ENCODE results near the gene RFNG. TPM values are rescaled to one million over a fixed set of nuclear protein-coding genes. Genes with fewer than 3 reads are reported as not detected.

RFNG gene
- total and polyA plus RNA-seq, 2 of the 13 experiments (the other 11 are each of a cell fraction or from before 2014, with no cell fraction given) = 61.4 to 64.0 TPM

DNA sequence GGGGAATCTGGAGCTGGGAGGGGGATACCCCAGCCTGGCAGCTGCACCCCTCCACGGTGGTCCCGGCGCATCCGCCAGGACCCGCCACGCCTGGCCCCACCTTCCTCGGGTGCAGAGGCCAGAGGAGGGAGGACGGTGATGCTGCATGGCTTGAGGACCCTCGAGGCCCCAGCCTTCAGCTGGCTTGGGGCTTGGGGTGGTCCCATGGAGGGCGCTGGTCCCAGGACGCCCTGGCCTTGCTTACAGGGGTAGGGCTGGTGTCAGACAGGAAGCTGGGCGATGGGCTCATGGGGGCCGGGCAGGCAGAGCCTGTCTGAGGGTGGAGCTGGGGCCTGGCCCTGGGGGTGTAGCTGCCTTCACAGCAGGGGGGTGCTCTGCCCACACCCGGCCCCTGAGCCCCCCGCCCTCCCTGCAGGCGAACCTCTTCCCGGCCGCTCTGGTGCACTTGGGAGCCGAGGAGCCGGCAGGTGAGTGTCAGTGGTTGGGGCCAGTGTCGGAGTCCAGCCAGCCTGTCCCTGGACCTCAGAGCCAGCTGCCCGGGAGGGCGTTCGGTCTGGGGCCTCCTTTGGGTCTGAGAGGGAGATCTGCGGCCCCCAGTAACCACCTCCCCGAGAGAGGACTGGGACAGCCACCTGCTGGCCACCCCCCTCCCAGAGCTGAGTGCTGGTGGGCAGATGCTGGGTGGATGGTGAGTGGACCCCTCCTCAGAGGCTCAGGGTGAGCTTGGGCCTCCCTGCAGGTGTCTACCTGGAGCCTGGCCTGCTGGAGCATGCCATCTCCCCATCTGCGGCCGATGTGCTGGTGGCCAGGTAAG is 35.3 kb downstream of the RFNG start (continued):
- TF ChIP-seq, protein P1, sequence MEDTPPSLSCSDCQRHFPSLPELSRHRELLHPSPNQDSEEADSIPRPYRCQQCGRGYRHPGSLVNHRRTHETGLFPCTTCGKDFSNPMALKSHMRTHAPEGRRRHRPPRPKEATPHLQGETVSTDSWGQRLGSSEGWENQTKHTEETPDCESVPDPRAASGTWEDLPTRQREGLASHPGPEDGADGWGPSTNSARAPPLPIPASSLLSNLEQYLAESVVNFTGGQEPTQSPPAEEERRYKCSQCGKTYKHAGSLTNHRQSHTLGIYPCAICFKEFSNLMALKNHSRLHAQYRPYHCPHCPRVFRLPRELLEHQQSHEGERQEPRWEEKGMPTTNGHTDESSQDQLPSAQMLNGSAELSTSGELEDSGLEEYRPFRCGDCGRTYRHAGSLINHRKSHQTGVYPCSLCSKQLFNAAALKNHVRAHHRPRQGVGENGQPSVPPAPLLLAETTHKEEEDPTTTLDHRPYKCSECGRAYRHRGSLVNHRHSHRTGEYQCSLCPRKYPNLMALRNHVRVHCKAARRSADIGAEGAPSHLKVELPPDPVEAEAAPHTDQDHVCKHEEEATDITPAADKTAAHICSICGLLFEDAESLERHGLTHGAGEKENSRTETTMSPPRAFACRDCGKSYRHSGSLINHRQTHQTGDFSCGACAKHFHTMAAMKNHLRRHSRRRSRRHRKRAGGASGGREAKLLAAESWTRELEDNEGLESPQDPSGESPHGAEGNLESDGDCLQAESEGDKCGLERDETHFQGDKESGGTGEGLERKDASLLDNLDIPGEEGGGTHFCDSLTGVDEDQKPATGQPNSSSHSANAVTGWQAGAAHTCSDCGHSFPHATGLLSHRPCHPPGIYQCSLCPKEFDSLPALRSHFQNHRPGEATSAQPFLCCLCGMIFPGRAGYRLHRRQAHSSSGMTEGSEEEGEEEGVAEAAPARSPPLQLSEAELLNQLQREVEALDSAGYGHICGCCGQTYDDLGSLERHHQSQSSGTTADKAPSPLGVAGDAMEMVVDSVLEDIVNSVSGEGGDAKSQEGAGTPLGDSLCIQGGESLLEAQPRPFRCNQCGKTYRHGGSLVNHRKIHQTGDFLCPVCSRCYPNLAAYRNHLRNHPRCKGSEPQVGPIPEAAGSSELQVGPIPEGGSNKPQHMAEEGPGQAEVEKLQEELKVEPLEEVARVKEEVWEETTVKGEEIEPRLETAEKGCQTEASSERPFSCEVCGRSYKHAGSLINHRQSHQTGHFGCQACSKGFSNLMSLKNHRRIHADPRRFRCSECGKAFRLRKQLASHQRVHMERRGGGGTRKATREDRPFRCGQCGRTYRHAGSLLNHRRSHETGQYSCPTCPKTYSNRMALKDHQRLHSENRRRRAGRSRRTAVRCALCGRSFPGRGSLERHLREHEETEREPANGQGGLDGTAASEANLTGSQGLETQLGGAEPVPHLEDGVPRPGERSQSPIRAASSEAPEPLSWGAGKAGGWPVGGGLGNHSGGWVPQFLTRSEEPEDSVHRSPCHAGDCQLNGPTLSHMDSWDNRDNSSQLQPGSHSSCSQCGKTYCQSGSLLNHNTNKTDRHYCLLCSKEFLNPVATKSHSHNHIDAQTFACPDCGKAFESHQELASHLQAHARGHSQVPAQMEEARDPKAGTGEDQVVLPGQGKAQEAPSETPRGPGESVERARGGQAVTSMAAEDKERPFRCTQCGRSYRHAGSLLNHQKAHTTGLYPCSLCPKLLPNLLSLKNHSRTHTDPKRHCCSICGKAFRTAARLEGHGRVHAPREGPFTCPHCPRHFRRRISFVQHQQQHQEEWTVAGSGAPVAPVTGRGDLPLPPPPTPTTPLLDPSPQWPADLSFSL (CRISPR knock-in tag; IDR thresholded peaks at IDR 0.05) = no peak
- TF ChIP-seq, protein P2, sequence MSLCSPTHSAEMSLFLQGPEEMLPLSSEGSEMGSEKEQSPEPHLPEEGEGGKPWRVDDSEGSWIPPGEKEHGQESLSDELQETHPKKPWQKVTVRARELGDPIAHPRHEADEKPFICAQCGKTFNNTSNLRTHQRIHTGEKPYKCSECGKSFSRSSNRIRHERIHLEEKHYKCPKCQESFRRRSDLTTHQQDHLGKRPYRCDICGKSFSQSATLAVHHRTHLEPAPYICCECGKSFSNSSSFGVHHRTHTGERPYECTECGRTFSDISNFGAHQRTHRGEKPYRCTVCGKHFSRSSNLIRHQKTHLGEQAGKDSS (CRISPR knock-in tag; IDR thresholded peaks at IDR 0.05; ENCODE audit: borderline replicate concordance, low read depth) = 0 out of 2 replicates have a peak, but pooled peaks have one; percentile 29
- TF ChIP-seq, protein P3, sequence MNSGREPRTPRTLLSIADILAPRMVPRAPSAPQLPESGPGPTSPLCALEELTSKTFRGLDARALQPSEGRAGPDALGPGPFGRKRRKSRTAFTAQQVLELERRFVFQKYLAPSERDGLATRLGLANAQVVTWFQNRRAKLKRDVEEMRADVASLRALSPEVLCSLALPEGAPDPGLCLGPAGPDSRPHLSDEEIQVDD (CRISPR knock-in tag; IDR thresholded peaks at IDR 0.05; ENCODE audit: borderline replicate concordance) = no peak
- TF ChIP-seq, protein P4, sequence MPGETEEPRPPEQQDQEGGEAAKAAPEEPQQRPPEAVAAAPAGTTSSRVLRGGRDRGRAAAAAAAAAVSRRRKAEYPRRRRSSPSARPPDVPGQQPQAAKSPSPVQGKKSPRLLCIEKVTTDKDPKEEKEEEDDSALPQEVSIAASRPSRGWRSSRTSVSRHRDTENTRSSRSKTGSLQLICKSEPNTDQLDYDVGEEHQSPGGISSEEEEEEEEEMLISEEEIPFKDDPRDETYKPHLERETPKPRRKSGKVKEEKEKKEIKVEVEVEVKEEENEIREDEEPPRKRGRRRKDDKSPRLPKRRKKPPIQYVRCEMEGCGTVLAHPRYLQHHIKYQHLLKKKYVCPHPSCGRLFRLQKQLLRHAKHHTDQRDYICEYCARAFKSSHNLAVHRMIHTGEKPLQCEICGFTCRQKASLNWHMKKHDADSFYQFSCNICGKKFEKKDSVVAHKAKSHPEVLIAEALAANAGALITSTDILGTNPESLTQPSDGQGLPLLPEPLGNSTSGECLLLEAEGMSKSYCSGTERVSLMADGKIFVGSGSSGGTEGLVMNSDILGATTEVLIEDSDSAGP (CRISPR knock-in tag; IDR thresholded peaks at IDR 0.05; ENCODE audit: borderline replicate concordance) = 0 out of 2 replicates have a peak, but pooled peaks have one; percentile 13
- TF ChIP-seq GATA4 (IDR thresholded peaks at IDR 0.05; ENCODE audit: borderline replicate concordance, low read depth) (no peak), SKI (IDR thresholded peaks at IDR 0.05; ENCODE audit: partially characterized antibody) (no peak), ZNF883 (CRISPR knock-in tag; IDR thresholded peaks at IDR 0.05; ENCODE audit: not compliant biosample characterization) (peak; percentile 47), LCORL (IDR thresholded peaks at IDR 0.05) (no peak), LCORL (CRISPR knock-in tag; IDR thresholded peaks at IDR 0.05) (no peak)
- TF ChIP-seq, protein P5, sequence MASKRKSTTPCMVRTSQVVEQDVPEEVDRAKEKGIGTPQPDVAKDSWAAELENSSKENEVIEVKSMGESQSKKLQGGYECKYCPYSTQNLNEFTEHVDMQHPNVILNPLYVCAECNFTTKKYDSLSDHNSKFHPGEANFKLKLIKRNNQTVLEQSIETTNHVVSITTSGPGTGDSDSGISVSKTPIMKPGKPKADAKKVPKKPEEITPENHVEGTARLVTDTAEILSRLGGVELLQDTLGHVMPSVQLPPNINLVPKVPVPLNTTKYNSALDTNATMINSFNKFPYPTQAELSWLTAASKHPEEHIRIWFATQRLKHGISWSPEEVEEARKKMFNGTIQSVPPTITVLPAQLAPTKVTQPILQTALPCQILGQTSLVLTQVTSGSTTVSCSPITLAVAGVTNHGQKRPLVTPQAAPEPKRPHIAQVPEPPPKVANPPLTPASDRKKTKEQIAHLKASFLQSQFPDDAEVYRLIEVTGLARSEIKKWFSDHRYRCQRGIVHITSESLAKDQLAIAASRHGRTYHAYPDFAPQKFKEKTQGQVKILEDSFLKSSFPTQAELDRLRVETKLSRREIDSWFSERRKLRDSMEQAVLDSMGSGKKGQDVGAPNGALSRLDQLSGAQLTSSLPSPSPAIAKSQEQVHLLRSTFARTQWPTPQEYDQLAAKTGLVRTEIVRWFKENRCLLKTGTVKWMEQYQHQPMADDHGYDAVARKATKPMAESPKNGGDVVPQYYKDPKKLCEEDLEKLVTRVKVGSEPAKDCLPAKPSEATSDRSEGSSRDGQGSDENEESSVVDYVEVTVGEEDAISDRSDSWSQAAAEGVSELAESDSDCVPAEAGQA (IDR thresholded peaks at IDR 0.05; ENCODE audit: low read depth) = no peak
- TF ChIP-seq, protein P5 (CRISPR knock-in tag; IDR thresholded peaks at IDR 0.05; ENCODE audit: borderline replicate concordance) = no peak
